ENCODE measurements around the gene MSI2.

GRCh38 chr17:57391857-57392471 lies 135.6 kb downstream of the MSI2 start:
- no peak for TF ChIP-seq EZH2 (IDR thresholded peaks at IDR 0.05; ENCODE audit: insufficient read depth, low read length)
- TF ChIP-seq CTCF (IDR thresholded peaks at IDR 0.05; ENCODE audit: insufficient read depth, low read depth, low read length): no peak
